Ascending aorta (tissue), 2 donors: ENCODE data around the gene CLTA. TPM values are rescaled to one million over a fixed set of nuclear protein-coding genes. Genes with fewer than 3 reads are reported as not detected.

ENCODE experiments used
- DNase-seq, 2 donors: peaks; one replicate each; pipeline ENCODE4 v3.0.0-alpha.2; 2019; ENCODE audit warnings: low spot score in 2 of 2
- H3K27ac ChIP-seq, 2 donors: fragments of 200-600 bp; sonication (generic); one replicate each; pipeline ENCODE4 v1.5.1; 2016 to 2017; ENCODE audit warnings: mild to moderate bottlenecking in 1 of 2
- H3K27me3 ChIP-seq: fragments of 200-600 bp; sonication (generic); one replicate; pipeline ENCODE4 v1.5.1; 2017
- H3K36me3 ChIP-seq, 2 donors: fragments of 200-600 bp; sonication (generic); one replicate each; pipeline ENCODE4 v1.5.1; 2016
- H3K4me1 ChIP-seq, 2 donors: fragments of 200-600 bp; sonication (generic); one replicate each; pipeline ENCODE4 v1.5.1; 2016 to 2017; ENCODE audit warnings: mild to moderate bottlenecking in 1 of 2
- H3K4me3 ChIP-seq, 2 donors: fragments of 200-600 bp; sonication (generic); one replicate each; pipeline ENCODE4 v1.5.1; 2016 to 2017; ENCODE audit warnings: mild to moderate bottlenecking in 1 of 2
- H3K9me3 ChIP-seq, 2 donors: fragments of 200-600 bp; sonication (generic); one replicate each; pipeline ENCODE4 v1.5.1; 2016
- intact Hi-C: fragments of 100-400 bp; cut with DNase I; formaldehyde crosslinking; loops from one replicate; pipeline ENCODE4 v1.15.1; 2023
- total RNA-seq: library from RNA; depleted of rRNA; stranded (reverse); fragments of >200 nt; gene quantifications from one replicate; pipeline ENCODE4 v1.1.0, GENCODE V29; 2016
- TF ChIP-seq, protein P1 (sequence below), 3 experiments: fragments of 200-600 bp in 2 of 3; fragments of 450-650 bp in 1 of 3; sonication (generic) in 2 of 3; IDR thresholded peaks; one replicate each; pipeline ENCODE4 v1.5.1; 2016 to 2019; ENCODE audit warnings: antibody characterized with exemption in 3 of 3, mild to moderate bottlenecking in 1 of 3, moderate library complexity in 1 of 3

The CLTA gene
- 222 TPM for total RNA-seq

DNA sequence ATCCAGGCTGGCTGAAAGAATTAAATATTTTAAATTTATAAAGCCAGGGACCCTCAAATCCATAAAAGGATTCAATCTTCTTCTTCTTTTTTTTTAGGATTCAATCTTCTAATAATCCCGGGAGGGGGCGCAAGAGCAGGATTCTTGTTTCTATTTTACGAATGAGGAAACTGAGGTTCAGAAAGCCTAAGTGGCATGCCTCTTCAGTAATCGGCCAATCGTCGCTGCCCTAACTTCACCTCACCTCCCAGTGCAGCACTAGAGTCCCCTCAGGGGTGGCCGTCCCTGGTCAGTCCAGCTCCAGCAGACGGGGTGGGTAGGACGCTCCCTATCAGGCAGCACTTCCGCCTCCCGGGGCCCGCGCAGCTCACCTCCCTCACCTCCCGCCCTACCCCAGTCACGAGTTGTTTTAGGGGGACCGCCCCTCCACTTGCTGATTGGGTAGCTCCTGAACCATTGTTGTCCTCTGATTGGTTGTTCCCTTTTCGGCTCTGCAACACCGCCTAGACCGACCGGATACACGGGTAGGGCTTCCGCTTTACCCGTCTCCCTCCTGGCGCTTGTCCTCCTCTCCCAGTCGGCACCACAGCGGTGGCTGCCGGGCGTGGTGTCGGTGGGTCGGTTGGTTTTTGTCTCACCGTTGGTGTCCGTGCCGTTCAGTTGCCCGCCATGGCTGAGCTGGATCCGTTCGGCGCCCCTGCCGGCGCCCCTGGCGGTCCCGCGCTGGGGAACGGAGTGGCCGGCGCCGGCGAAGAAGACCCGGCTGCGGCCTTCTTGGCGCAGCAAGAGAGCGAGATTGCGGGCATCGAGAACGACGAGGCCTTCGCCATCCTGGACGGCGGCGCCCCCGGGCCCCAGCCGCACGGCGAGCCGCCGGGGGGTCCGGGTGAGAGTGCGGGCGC, at the start of gene CLTA:
TSS of gene CLTA (plus strand) at position 534 of the 902 bp plus-strand sequence. CDS start at position 670, 136 bp downstream.
- peak within 1 kb of the TSS; percentile 86 to 99 for H3K4me3 ChIP-seq
- intact Hi-C loops, result loop anchor here (1.0 to 10.0 kb wide), 4 partner anchors 24 to 134 kb away; partner anchors contain the start of gene GNE
- no peaks in the 10 kb centered on the region for H3K27me3 ChIP-seq
- H3K36me3 ChIP-seq, result no peaks in the 10 kb centered on the region
- H3K4me1 ChIP-seq, result peaks cover 4 to 31% of the 10 kb centered on the region in 2 donors
- no peaks in the 10 kb centered on the region for H3K9me3 ChIP-seq
- peak within 1 kb of the TSS; percentile 94 to 95 for H3K27ac ChIP-seq
- TF ChIP-seq, protein P1, sequence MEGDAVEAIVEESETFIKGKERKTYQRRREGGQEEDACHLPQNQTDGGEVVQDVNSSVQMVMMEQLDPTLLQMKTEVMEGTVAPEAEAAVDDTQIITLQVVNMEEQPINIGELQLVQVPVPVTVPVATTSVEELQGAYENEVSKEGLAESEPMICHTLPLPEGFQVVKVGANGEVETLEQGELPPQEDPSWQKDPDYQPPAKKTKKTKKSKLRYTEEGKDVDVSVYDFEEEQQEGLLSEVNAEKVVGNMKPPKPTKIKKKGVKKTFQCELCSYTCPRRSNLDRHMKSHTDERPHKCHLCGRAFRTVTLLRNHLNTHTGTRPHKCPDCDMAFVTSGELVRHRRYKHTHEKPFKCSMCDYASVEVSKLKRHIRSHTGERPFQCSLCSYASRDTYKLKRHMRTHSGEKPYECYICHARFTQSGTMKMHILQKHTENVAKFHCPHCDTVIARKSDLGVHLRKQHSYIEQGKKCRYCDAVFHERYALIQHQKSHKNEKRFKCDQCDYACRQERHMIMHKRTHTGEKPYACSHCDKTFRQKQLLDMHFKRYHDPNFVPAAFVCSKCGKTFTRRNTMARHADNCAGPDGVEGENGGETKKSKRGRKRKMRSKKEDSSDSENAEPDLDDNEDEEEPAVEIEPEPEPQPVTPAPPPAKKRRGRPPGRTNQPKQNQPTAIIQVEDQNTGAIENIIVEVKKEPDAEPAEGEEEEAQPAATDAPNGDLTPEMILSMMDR (IDR thresholded peaks at IDR 0.05), result peak; percentile 43 to 63 (median 53)
- peak; percentile 91 to 98 for DNase-seq

DNA sequence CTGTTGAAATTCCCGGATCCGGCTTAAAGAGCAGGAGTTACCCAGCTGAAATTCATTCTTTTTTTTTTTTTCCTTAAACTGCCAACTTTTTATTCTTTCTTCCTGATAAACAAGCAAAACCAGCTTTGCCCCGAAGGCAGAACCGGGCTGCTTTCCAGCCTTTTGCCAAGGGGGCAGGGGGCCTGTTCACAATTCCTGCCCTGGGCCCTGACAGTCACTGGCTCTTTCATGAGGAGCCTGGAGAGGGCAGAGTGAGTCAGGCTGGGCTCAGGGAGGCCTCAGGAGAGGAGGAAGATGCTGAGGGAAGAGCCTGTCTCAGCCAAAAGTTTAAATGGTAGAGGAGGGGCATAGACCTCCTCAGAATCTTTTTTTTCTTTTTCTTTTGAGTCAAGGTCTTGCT, 49.4 kb upstream of the CLTA start:
- TF ChIP-seq, protein P1 (IDR thresholded peaks at IDR 0.05), result peak in 2 of 3 experiments; percentile 21 to 49
- peaks cover 12 to 33% of the 10 kb centered on the region in 2 donors for H3K4me1 ChIP-seq
- peak overlapping the region in 1 of 2 donors; percentile 86 for H3K27ac ChIP-seq
- no peak overlapping the region for H3K4me3 ChIP-seq
- no peaks in the 10 kb centered on the region for H3K27me3 ChIP-seq
- intact Hi-C loops, result loop anchor here (1.0 to 5.0 kb wide), 2 partner anchors 25 to 116 kb away; partner anchors contain the start of gene GNE
- DNase-seq, result no peak
- H3K9me3 ChIP-seq, result no peaks in the 10 kb centered on the region
- no peaks in the 10 kb centered on the region for H3K36me3 ChIP-seq

- intact Hi-C loops, result loop anchor here (1.0 to 5.0 kb wide), 2 partner anchors 25 to 116 kb away; partner anchors contain the start of gene GNE
- Histone ChIP-seq H3K36me3 (no peaks in the 10 kb centered on the region), H3K27me3 (no peaks in the 10 kb centered on the region), H3K9me3 (no peaks in the 10 kb centered on the region), H3K27ac (peak overlapping the region; percentile 81 to 86), H3K4me3 (no peak overlapping the region), H3K4me1 (peaks cover 12 to 33% of the 10 kb centered on the region in 2 donors)
- DNase-seq, result no peak
- TF ChIP-seq, protein P1 (IDR thresholded peaks at IDR 0.05), result no peak
Observed at GRCh38 chr9:36141761-36142160, 49.0 kb upstream of the CLTA start.

DNA sequence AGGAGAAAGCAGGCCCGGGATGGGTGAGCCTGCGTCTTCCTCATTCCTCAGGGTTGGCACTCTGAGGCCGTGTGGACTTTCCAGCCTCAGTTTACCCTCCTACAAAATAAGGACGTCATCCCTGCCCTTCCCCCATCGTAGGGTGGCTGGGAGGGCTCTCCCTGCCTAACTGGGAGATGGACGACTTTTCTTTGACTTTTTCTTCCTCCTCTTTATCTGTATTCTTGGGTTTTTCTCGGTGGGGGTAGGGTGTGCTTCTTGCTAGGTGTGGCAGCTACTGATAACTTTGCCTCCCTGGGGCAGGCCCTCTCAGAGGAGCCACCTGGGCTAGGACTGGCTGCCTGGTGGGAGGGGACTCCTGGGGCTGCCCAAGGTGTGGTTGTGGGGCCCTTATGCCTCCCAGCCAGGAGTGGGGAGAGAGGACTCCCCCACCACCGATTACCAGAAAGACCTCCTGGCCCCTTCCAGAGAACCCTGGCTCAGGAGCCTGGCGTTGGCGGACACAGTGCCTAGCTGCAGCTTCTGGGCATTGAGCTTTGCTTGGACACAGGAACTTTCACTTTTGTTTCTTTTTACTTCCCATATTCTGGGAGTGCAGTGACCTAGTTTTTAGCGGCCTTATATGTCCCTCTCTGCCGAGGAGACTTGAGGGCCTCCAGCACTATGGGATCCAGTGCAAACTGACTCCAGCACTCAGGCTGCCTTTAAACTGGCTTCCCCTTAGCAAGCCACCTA, 48.0 kb upstream of the CLTA start:
- Histone ChIP-seq H3K27me3 (no peaks in the 10 kb centered on the region), H3K4me1 (peaks cover 12 to 30% of the 10 kb centered on the region in 2 donors), H3K9me3 (no peaks in the 10 kb centered on the region), H3K27ac (peak overlapping the region; percentile 81 to 86), H3K4me3 (peak overlapping the region; percentile 34 to 56), H3K36me3 (no peaks in the 10 kb centered on the region)
- intact Hi-C loops, result loop anchor here (5.0 kb wide), 1 partner anchor 115 kb away; the partner anchor contains the start of gene GNE
- TF ChIP-seq, protein P1 (IDR thresholded peaks at IDR 0.05), result no peak
- no peak for DNase-seq

GRCh38 chr9:36143245-36143641, 47.5 kb upstream of the CLTA start:
- no peak for DNase-seq
- peak overlapping the region; percentile 34 to 56 for H3K4me3 ChIP-seq
- H3K36me3 ChIP-seq, result no peaks in the 10 kb centered on the region
- TF ChIP-seq, protein P1 (IDR thresholded peaks at IDR 0.05), result no peak
- H3K27ac ChIP-seq, result peak overlapping the region; percentile 81 to 86
- intact Hi-C loops, result loop anchor here (5.0 kb wide), 1 partner anchor 114 kb away; the partner anchor contains the start of gene GNE
- H3K4me1 ChIP-seq, result peaks cover 17 to 34% of the 10 kb centered on the region in 2 donors
- no peaks in the 10 kb centered on the region for H3K9me3 ChIP-seq
- H3K27me3 ChIP-seq, result no peaks in the 10 kb centered on the region
